PC-3 (cell line): ENCODE results near the gene DHRS7. TPM values are rescaled to one million over a fixed set of nuclear protein-coding genes. Genes with fewer than 3 reads are reported as not detected.

ENCODE experiments used
- ATAC-seq: fragments of 200-7000 bp; cut with Tn5 transposase; 2 replicates; pipeline ENCODE4 v1.9.1; 2020; ENCODE audit warnings: mild to moderate bottlenecking, moderate library complexity
- BruUV-seq: library from RNA; stranded (reverse); fragments of 400-500 nt; replicated peaks from 2 replicates; lab custom pipeline; 2021; lab: Mats Ljungman, UMichigan
- CTCF ChIA-PET: fragments of 300-600 bp; sonication (Branson Sonifier 250); formaldehyde crosslinking; loops from one replicate; lab custom pipeline; 2022; ENCODE audit warnings: antibody characterized with exemption; lab: Charles Lee
- POLR2A ChIA-PET: fragments of 300-600 bp; sonication (Branson Sonifier 250); formaldehyde crosslinking; loops from one replicate; lab custom pipeline; 2022; ENCODE audit warnings: antibody characterized with exemption; ENCODE audit not compliant: unreplicated experiment; lab: Charles Lee
- DNase-seq: peaks from one replicate; pipeline ENCODE4 v3.0.0-alpha.2; 2015
- H2AFZ ChIP-seq: fragments of 300-600 bp; sonication (generic); 2 replicates; pipeline ENCODE4 v1.6.0; 2016; ENCODE audit warnings: antibody characterized with exemption, low read length
- H3F3A ChIP-seq: fragments of 300-600 bp; sonication (generic); one replicate; pipeline ENCODE4 v1.6.0; 2017; ENCODE audit warnings: antibody characterized with exemption, low read length, control low read depth, mild to moderate bottlenecking; ENCODE audit not compliant: unreplicated experiment
- H3K27ac ChIP-seq: fragments of 300-600 bp; sonication (generic); 2 replicates; pipeline ENCODE4 v1.5.1; 2016; ENCODE audit warnings: mild to moderate bottlenecking, low read length
- H3K27me3 ChIP-seq: fragments of 300-600 bp; sonication (generic); 2 replicates; pipeline ENCODE4 v1.6.1; 2016; ENCODE audit warnings: low read length, mixed read lengths
- H3K36me3 ChIP-seq: fragments of 300-600 bp; sonication (generic); 2 replicates; pipeline ENCODE4 v1.6.1; 2016; ENCODE audit warnings: low read depth, mixed run types, low read length, mixed read lengths
- H3K4me1 ChIP-seq: fragments of 300-600 bp; sonication (generic); 2 replicates; pipeline ENCODE4 v1.5.1; 2016; ENCODE audit warnings: low read length; ENCODE audit not compliant: insufficient read depth
- H3K4me2 ChIP-seq: fragments of 300-600 bp; sonication (generic); 2 replicates; pipeline ENCODE4 v1.6.0; 2016; ENCODE audit warnings: low read length
- H3K4me3 ChIP-seq: fragments of 300-600 bp; sonication (generic); 2 replicates; pipeline ENCODE4 v1.5.1; 2016; ENCODE audit warnings: mild to moderate bottlenecking, low read length, mixed read lengths
- H3K79me2 ChIP-seq: fragments of 300-600 bp; sonication (generic); 2 replicates; pipeline ENCODE4 v1.6.1; 2017; ENCODE audit warnings: low read length, mixed read lengths
- H3K9ac ChIP-seq: fragments of 300-600 bp; sonication (generic); 2 replicates; pipeline ENCODE4 v1.6.0; 2016; ENCODE audit warnings: mild to moderate bottlenecking, low read length
- H3K9me2 ChIP-seq: fragments of 300-600 bp; sonication (generic); replicated peaks from 2 replicates; pipeline ENCODE4 v1.6.1; 2016; ENCODE audit warnings: mixed run types, low read length, mixed read lengths
- H3K9me3 ChIP-seq: fragments of 300-600 bp; sonication (generic); 2 replicates; pipeline ENCODE4 v1.6.1; 2016; ENCODE audit warnings: low read length, mixed read lengths
- H4K20me1 ChIP-seq: fragments of 300-600 bp; sonication (generic); 2 replicates; pipeline ENCODE4 v1.6.1; 2016; ENCODE audit warnings: low read length, mixed read lengths
- EZH2 ChIP-seq: fragments of 300-600 bp; sonication (generic); IDR thresholded peaks from one replicate; pipeline ENCODE4 v1.6.1; 2017; ENCODE audit warnings: antibody characterized with exemption, mild to moderate bottlenecking, low read length; ENCODE audit not compliant: unreplicated experiment
- EZH2phosphoT487 ChIP-seq: fragments of 300-600 bp; sonication (generic); IDR thresholded peaks from 2 replicates; pipeline ENCODE4 v1.6.1; 2018; ENCODE audit warnings: mild to moderate bottlenecking, antibody characterized with exemption, low read length, borderline replicate concordance
- intact Hi-C: fragments of 100-400 bp; cut with micrococcal nuclease; formaldehyde crosslinking; loops from 2 replicates; pipeline ENCODE4 v1.9.0; 2023
- total RNA-seq: library from RNA; depleted of rRNA; stranded (reverse); fragments of >200 nt; gene quantifications from 2 replicates; pipeline ENCODE4 v1.2.3, GENCODE V29; 2014
- TF ChIP-seq, protein P1 (sequence below): fragments of 300-600 bp; sonication (generic); conservative IDR thresholded peaks from 2 replicates; pipeline ENCODE4 v1.5.1; 2017; ENCODE audit warnings: antibody characterized with exemption, low read depth, mild to moderate bottlenecking, low read length

The DHRS7 gene
- total RNA-seq, 1 experiment from 2014 or later = 236 TPM

DNA sequence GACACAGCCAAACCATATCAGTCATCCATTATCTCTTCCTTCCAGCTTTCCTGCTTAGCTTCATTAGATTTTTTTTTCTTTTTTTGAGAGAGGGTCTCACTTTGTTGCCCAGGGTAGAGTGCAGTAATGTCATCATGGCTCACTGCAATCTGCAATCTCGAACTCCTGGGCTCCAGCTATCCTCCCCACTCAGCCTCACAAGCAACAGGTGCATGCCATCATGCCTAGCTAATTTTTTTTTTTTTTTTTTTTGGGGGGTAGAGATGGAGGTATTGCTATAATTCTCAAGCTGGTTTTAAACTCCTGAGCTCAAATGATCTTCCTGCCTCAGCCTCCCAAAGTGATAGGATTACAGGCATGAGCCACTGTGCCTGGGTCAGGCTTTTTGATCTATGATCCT is 45.5 kb upstream of the DHRS7 start:
- no peak for TF ChIP-seq EZH2phosphoT487
- TF ChIP-seq EZH2 = no peak
- TF ChIP-seq, protein P1, sequence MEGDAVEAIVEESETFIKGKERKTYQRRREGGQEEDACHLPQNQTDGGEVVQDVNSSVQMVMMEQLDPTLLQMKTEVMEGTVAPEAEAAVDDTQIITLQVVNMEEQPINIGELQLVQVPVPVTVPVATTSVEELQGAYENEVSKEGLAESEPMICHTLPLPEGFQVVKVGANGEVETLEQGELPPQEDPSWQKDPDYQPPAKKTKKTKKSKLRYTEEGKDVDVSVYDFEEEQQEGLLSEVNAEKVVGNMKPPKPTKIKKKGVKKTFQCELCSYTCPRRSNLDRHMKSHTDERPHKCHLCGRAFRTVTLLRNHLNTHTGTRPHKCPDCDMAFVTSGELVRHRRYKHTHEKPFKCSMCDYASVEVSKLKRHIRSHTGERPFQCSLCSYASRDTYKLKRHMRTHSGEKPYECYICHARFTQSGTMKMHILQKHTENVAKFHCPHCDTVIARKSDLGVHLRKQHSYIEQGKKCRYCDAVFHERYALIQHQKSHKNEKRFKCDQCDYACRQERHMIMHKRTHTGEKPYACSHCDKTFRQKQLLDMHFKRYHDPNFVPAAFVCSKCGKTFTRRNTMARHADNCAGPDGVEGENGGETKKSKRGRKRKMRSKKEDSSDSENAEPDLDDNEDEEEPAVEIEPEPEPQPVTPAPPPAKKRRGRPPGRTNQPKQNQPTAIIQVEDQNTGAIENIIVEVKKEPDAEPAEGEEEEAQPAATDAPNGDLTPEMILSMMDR = no peak
- Histone ChIP-seq H3K79me2 (no peaks in the 10 kb centered on the region), H3K4me1 (no peaks in the 10 kb centered on the region), H4K20me1 (no peaks in the 10 kb centered on the region), H2AFZ (no peak overlapping the region), H3K36me3 (no peaks in the 10 kb centered on the region), H3K4me3 (no peak overlapping the region), H3K9ac (no peak overlapping the region), H3K9me3 (no peaks in the 10 kb centered on the region), H3K27me3 (peaks cover 35% of the 10 kb centered on the region), H3K9me2 (0 out of 2 replicates have a peak, but pooled peaks cover 7% of the 10 kb centered on the region), H3K4me2 (no peak overlapping the region), H3K27ac (no peak overlapping the region), H3F3A (no peaks in the 10 kb centered on the region)
- DNase-seq (no peak), ATAC-seq (no peak)
- POLR2A ChIA-PET = no interaction called here
- no TSS peak for BruUV-seq
- CTCF ChIA-PET = interaction anchor here (0.6 kb wide), 1 partner anchor 131 kb away, joined by 5 read pairs; no protein-coding TSS in a partner anchor
- intact Hi-C loops = no loop called here

DNA sequence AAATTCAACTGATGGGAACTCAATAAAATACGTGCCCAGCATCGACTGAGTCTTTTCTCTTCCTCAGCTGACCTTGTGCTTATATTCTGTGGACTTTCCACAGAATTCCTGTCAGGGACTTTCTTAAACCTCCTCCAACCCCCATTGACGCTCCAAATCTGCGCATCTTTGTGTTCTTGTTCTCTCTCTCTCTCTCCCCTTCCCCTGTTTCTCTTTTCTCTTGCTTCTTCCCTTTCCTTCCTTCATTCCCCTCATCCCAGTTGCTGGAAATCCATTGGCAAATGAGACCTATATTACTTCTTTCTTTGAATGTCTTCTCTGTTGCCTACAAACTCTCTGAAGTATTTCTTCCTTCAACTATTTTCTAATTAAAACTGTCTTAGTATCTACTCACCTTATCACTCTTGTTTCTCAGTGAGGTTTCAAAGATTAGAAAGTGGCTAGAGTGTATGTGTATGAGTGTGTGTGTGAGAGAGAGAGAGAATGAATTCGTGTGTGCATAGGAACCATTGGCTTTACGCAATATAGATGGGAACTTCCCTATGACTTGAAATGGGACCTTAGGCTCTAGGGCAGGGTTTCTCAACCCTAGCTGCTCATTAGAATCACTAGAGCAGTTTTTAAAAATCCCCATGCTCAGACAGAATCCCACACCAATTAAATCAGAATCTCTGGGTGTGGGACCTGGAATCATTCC is 41.8 kb upstream of the DHRS7 start:
- no peaks in the 10 kb centered on the region for H3K79me2 ChIP-seq
- no peak overlapping the region for H3K27ac ChIP-seq
- no TSS peak for BruUV-seq
- ChIA-PET POLR2A (no interaction called here), CTCF (no interaction called here)
- ATAC-seq (no peak), DNase-seq (no peak)
- no peaks in the 10 kb centered on the region for H3F3A ChIP-seq
- H3K9me3 ChIP-seq = no peaks in the 10 kb centered on the region
- TF ChIP-seq EZH2phosphoT487 = no peak
- TF ChIP-seq EZH2 = no peak
- TF ChIP-seq, protein P1 = no peak
- no peaks in the 10 kb centered on the region for H3K36me3 ChIP-seq
- no peak overlapping the region for H3K4me2 ChIP-seq
- no peaks in the 10 kb centered on the region for H3K4me1 ChIP-seq
- no peak overlapping the region for H3K9ac ChIP-seq
- no peak overlapping the region for H2AFZ ChIP-seq
- intact Hi-C loops = no loop called here
- H3K4me3 ChIP-seq = no peak overlapping the region
- H3K27me3 ChIP-seq = peaks cover 56% of the 10 kb centered on the region
- 0 out of 2 replicates have a peak, but pooled peaks cover 4% of the 10 kb centered on the region for H3K9me2 ChIP-seq
- no peaks in the 10 kb centered on the region for H4K20me1 ChIP-seq

DNA sequence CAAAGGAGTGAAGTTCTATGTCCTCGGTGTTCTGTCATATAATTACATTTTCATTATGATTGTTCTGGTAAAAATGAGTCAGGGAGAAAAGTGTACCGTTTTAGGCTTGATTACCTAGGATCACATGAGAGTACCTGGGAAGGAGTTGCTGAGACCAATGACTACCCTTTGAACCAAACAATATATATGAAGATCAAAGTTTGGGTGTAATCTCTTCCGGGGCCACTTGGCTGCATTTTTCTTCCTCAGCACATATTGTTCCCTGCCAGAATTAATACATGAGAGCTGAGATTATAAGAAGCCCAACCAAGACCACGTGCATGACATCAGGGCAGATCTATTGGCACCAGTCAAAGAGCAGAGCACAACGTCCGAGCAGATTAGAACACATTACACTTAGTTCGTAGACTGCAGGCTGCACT is 41.1 kb upstream of the DHRS7 start:
- no peaks in the 10 kb centered on the region for H3K79me2 ChIP-seq
- intact Hi-C loops = no loop called here
- H3K36me3 ChIP-seq = no peaks in the 10 kb centered on the region
- no peak overlapping the region for H3K27ac ChIP-seq
- CTCF ChIA-PET = no interaction called here
- 0 out of 2 replicates have a peak, but pooled peaks cover 4% of the 10 kb centered on the region for H3K9me2 ChIP-seq
- H4K20me1 ChIP-seq = no peaks in the 10 kb centered on the region
- TF ChIP-seq EZH2phosphoT487 (no peak), EZH2 (no peak)
- TF ChIP-seq, protein P1 = no peak
- no peak overlapping the region for H3K9ac ChIP-seq
- H3K4me3 ChIP-seq = no peak overlapping the region
- no peaks in the 10 kb centered on the region for H3F3A ChIP-seq
- no peak for ATAC-seq
- H3K4me2 ChIP-seq = no peak overlapping the region
- DNase-seq = no peak
- no peak overlapping the region for H2AFZ ChIP-seq
- H3K27me3 ChIP-seq = peaks cover 56% of the 10 kb centered on the region
- POLR2A ChIA-PET = no interaction called here
- no peaks in the 10 kb centered on the region for H3K4me1 ChIP-seq
- no peaks in the 10 kb centered on the region for H3K9me3 ChIP-seq
- BruUV-seq = no TSS peak
